OCI-LY3 (cell line): ENCODE results near the gene BICD1.

Source experiments
- H2AFZ ChIP-seq: fragments of 200-600, 300-600 bp; shearing (Covaris generic); 2 replicates; pipeline ENCODE4 v1.6.0; 2014; ENCODE audit warnings: antibody characterized with exemption, low read depth, low read length
- H3K27ac ChIP-seq: fragments of 200-600, 300-600 bp; sonication (generic); 2 replicates; pipeline ENCODE4 v1.5.1; 2014; ENCODE audit warnings: mild to moderate bottlenecking, low read length, moderate library complexity, mixed read lengths
- H3K27me3 ChIP-seq: fragments of 200-600, 300-600 bp; sonication (generic); 2 replicates; pipeline ENCODE4 v1.6.1; 2014; ENCODE audit warnings: low read depth, low read length, mixed read lengths
- H3K36me3 ChIP-seq: fragments of 200-600, 300-600 bp; sonication (generic); replicated peaks from 2 replicates; pipeline ENCODE3; 2014; ENCODE audit warnings: low read depth, low read length, mixed read lengths
- H3K4me1 ChIP-seq: fragments of 300-600, 200-600 bp; sonication (generic); 2 replicates; pipeline ENCODE4 v1.6.1; 2014; ENCODE audit warnings: low read length, mixed read lengths
- H3K4me2 ChIP-seq: fragments of 200-600, 300-600 bp; sonication (generic); 2 replicates; pipeline ENCODE4 v1.6.1; 2014; ENCODE audit warnings: low read length, mixed read lengths
- H3K4me3 ChIP-seq: fragments of 300-600, 200-600 bp; sonication (generic); 2 replicates; pipeline ENCODE4 v1.5.1; 2014; ENCODE audit warnings: antibody characterized with exemption, mild to moderate bottlenecking, low read length, moderate library complexity
- H3K79me2 ChIP-seq: fragments of 300-600, 200-600 bp; shearing (Covaris generic); 2 replicates; pipeline ENCODE4 v1.6.1; 2014; ENCODE audit warnings: mild to moderate bottlenecking, low read length, mixed read lengths
- H3K9ac ChIP-seq: fragments of 300-600, 200-600 bp; shearing (Covaris generic); 2 replicates; pipeline ENCODE4 v1.6.0; 2014; ENCODE audit warnings: mild to moderate bottlenecking, low read length, moderate library complexity
- H3K9me3 ChIP-seq: fragments of 200-600, 300-600 bp; shearing (Covaris generic); 2 replicates; pipeline ENCODE4 v1.6.1; 2014; ENCODE audit warnings: low read length, mixed read lengths; ENCODE audit not compliant: insufficient read depth
- H4K20me1 ChIP-seq: fragments of 200-600, 300-600 bp; sonication (generic); 2 replicates; pipeline ENCODE4 v1.6.1; 2016; ENCODE audit warnings: low read length, mixed read lengths; ENCODE audit not compliant: insufficient read depth
- EZH2phosphoT487 ChIP-seq: fragments of 200-600 bp; shearing (Covaris generic); IDR thresholded peaks from 2 replicates; pipeline ENCODE4 v1.6.1; 2018; ENCODE audit warnings: antibody characterized with exemption, mixed run types, low read depth
- TF ChIP-seq, protein P1 (sequence below): fragments of 200-600, 300-600 bp; sonication (generic); IDR thresholded peaks from 2 replicates; pipeline ENCODE4 v1.5.1; 2014; ENCODE audit warnings: antibody characterized with exemption, low read length, low read depth

Gene BICD1

DNA sequence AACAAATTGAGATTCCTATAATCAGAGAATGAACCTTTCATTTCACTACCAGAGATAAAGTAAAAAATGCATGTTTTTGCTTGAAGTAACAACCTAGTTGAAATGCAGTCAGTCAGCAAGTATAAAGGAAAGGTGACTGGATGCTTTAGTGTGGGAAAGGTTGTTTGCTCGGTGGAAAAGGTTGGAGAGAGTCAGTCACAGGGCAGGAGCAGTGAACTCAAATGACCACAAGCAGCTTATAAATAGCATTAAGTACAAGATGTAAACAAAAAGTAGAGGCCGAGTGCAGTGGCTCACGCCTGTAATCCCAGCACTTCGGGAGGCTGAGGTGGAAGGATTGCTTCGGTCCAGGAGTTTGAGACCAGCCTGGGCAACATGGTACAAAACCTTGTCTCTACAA, 194.6 kb downstream of the BICD1 start:
- H3K4me1 ChIP-seq, result peaks cover 27% of the 10 kb centered on the region
- no peaks in the 10 kb centered on the region for H3K9me3 ChIP-seq
- H3K27ac ChIP-seq, result no peak overlapping the region
- no peak overlapping the region for H2AFZ ChIP-seq
- no peak overlapping the region for H3K4me2 ChIP-seq
- H3K27me3 ChIP-seq, result no peaks in the 10 kb centered on the region
- no peak overlapping the region for H3K9ac ChIP-seq
- no peaks in the 10 kb centered on the region for H3K79me2 ChIP-seq
- no peaks in the 10 kb centered on the region for H4K20me1 ChIP-seq
- TF ChIP-seq, protein P1, sequence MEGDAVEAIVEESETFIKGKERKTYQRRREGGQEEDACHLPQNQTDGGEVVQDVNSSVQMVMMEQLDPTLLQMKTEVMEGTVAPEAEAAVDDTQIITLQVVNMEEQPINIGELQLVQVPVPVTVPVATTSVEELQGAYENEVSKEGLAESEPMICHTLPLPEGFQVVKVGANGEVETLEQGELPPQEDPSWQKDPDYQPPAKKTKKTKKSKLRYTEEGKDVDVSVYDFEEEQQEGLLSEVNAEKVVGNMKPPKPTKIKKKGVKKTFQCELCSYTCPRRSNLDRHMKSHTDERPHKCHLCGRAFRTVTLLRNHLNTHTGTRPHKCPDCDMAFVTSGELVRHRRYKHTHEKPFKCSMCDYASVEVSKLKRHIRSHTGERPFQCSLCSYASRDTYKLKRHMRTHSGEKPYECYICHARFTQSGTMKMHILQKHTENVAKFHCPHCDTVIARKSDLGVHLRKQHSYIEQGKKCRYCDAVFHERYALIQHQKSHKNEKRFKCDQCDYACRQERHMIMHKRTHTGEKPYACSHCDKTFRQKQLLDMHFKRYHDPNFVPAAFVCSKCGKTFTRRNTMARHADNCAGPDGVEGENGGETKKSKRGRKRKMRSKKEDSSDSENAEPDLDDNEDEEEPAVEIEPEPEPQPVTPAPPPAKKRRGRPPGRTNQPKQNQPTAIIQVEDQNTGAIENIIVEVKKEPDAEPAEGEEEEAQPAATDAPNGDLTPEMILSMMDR, result no peak
- no peak for TF ChIP-seq EZH2phosphoT487
- H3K4me3 ChIP-seq, result no peak overlapping the region
- H3K36me3 ChIP-seq, result no peaks in the 10 kb centered on the region

DNA sequence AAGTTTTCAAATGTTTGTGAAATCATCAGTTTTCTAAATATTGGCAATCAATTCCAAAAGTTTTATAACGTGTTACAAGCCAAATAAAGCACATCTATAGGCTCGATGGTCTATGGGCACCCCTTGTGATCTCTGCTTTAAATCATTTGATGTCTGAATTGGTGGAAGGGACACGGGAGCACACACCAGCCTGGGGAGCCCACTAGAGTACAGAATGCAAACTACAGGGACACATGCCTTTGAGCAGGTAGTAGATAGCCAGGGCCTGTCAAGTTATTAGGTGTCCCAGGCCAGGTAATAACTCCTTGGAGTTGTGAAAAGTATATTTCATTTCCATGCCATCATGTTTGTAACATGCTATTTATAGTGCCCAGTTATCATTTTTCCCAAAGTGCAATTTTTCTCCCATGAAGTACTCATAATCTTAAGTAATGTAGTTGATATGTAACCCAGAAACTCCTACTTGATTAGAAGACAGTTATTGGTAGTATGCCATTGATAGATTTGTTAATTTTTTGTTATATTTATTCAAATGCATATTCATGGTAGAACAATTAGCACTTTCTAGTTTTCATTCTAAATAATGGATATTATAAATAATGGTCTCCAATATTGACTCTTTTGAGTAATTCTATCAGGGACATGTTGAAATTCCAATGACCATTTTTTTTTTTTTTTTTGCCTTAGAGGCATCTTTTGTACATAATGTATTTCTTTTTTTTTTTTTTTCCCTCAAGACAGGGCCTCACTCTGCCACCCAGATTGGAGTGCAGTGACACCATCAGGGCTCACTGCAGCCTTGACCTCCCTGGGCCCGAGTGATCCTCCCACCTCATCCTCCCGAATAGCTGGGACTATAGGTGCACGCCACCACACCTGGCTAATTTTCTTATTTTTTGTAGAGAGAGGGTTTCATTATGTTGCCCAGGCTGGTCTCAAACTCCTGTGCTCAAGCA, 195.8 kb downstream of the BICD1 start:
- Histone ChIP-seq H3K79me2 (no peaks in the 10 kb centered on the region), H2AFZ (no peak overlapping the region), H4K20me1 (no peaks in the 10 kb centered on the region), H3K4me1 (peaks cover 20% of the 10 kb centered on the region), H3K27me3 (no peaks in the 10 kb centered on the region), H3K9ac (no peak overlapping the region), H3K27ac (no peak overlapping the region), H3K4me3 (peak overlapping the region; percentile 54), H3K36me3 (no peaks in the 10 kb centered on the region), H3K4me2 (peak overlapping the region; percentile 75), H3K9me3 (no peaks in the 10 kb centered on the region)
- TF ChIP-seq, protein P1, result peak; percentile 92
- TF ChIP-seq EZH2phosphoT487, result no peak

DNA sequence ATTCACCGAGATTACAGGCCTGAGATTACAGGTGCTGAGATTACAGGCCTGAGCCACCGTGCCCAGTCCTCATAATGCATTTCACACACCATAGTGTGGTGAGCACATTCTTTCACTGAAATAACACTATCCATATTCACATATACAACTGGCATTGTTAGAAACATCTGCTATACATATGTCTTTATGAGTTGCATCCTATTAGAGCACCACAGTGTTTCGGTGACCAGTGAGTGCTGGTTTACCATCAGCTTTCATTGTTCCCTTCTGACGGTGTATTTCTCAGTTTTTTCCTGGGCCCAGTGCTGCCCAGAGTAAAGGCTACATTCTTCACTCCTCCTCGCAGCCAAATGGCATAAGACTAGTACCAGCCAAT, 196.5 kb downstream of the BICD1 start:
- no peak overlapping the region for H3K4me3 ChIP-seq
- no peaks in the 10 kb centered on the region for H3K9me3 ChIP-seq
- no peak overlapping the region for H3K9ac ChIP-seq
- H3K79me2 ChIP-seq, result no peaks in the 10 kb centered on the region
- H3K36me3 ChIP-seq, result no peaks in the 10 kb centered on the region
- H3K27ac ChIP-seq, result no peak overlapping the region
- TF ChIP-seq, protein P1, result no peak
- no peak for TF ChIP-seq EZH2phosphoT487
- H2AFZ ChIP-seq, result no peak overlapping the region
- H3K4me1 ChIP-seq, result peaks cover 20% of the 10 kb centered on the region
- no peaks in the 10 kb centered on the region for H4K20me1 ChIP-seq
- H3K27me3 ChIP-seq, result no peaks in the 10 kb centered on the region
- H3K4me2 ChIP-seq, result no peak overlapping the region

GRCh38 chr12:32305163-32305562, 198.5 kb downstream of the BICD1 start:
- H3K4me2 ChIP-seq, result no peak overlapping the region
- no peak overlapping the region for H3K9ac ChIP-seq

More at GRCh38 chr12:32305163-32305562, 198.5 kb downstream of the BICD1 start:
- H3K4me1 ChIP-seq, result peaks cover 11% of the 10 kb centered on the region
- no peak overlapping the region for H3K4me3 ChIP-seq
- no peaks in the 10 kb centered on the region for H4K20me1 ChIP-seq
- no peaks in the 10 kb centered on the region for H3K27me3 ChIP-seq
- no peak overlapping the region for H2AFZ ChIP-seq
- no peaks in the 10 kb centered on the region for H3K36me3 ChIP-seq
- TF ChIP-seq, protein P1, result peak; percentile 56
- TF ChIP-seq EZH2phosphoT487, result no peak
- H3K9me3 ChIP-seq, result no peaks in the 10 kb centered on the region
- no peak overlapping the region for H3K27ac ChIP-seq
- H3K79me2 ChIP-seq, result no peaks in the 10 kb centered on the region
